Measurements from ENCODE around the gene THEM4. TPM values are rescaled to one million over a fixed set of nuclear protein-coding genes. Genes with fewer than 3 reads are reported as not detected.

Gene THEM4
- total and polyA plus RNA-seq, 2 experiments from 2014 or later, result 20.2 to 24.8 TPM

DNA sequence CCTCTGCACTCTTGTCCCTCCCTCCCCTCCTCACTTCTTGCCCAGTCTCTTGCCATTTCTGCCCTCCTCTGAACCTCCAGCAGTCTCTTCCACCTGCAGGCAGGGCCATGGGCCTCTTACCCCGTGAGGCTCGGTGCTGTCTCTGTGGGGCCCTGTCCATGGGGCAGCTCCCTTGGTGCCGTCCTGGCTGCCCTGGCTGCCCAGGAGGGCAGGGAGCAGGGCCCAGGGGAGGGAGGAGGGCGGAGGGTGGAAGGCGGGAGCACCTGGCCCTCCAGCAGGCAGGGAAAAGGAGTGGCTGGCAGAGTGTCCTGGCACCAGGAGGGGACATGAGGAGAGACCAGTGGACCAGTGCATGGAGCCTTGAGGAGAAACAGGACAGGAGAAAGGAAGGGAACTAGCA lies 77.7 kb downstream of the THEM4 start, which contains the start of gene RORC:
Gene RORC, minus strand, starts transcription at position 198 of the 400 bp plus-strand sequence. Its CDS starts 38 bp downstream, at position 160.
- no peak within 1 kb of the TSS for H3K27ac ChIP-seq

DNA sequence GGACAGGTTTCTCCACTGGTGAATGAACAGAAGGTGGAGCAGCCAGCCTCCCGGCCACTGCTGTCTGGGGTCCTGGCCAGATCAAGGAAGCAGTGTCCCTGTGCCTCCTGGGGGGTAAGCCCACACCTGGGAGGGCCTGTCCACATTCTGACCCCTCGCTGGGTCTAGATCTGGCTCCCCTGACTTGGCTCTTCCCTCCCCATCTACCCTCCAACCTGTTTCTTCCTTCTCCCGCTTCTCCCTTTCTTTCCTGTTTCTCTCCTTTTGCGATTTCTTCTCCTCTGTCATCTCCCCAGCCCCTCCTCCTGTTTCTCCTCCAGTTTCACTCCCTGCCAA lies 78.1 kb downstream of the THEM4 start:
- Histone ChIP-seq H3K27me3 (no peaks in the 10 kb centered on the region), H3K4me2 (no peak overlapping the region), H3K4me1 (ENCODE audit: insufficient read depth) (no peaks in the 10 kb centered on the region), H3K9me3 (ENCODE audit: low read depth) (no peaks in the 10 kb centered on the region), H3K9me2 (replicated peaks; ENCODE audit: insufficient read depth) (no peaks in the 10 kb centered on the region), H3K4me3 (no peak overlapping the region), H3K36me3 (replicated peaks; ENCODE audit: insufficient read depth, low read depth) (no peaks in the 10 kb centered on the region), H2AFZ (no peak overlapping the region), H3K27ac (no peak overlapping the region), H4K20me1 (ENCODE audit: insufficient read depth, poor library complexity, severe bottlenecking) (no peaks in the 10 kb centered on the region), H3K79me2 (no peaks in the 10 kb centered on the region)
- TF ChIP-seq EZH2 (IDR thresholded peaks at IDR 0.05; ENCODE audit: borderline replicate concordance) (no peak), EZH2phosphoT487 (IDR thresholded peaks at IDR 0.05; ENCODE audit: low read depth, severe bottlenecking, unreplicated experiment) (no peak)
- TF ChIP-seq, protein P1, sequence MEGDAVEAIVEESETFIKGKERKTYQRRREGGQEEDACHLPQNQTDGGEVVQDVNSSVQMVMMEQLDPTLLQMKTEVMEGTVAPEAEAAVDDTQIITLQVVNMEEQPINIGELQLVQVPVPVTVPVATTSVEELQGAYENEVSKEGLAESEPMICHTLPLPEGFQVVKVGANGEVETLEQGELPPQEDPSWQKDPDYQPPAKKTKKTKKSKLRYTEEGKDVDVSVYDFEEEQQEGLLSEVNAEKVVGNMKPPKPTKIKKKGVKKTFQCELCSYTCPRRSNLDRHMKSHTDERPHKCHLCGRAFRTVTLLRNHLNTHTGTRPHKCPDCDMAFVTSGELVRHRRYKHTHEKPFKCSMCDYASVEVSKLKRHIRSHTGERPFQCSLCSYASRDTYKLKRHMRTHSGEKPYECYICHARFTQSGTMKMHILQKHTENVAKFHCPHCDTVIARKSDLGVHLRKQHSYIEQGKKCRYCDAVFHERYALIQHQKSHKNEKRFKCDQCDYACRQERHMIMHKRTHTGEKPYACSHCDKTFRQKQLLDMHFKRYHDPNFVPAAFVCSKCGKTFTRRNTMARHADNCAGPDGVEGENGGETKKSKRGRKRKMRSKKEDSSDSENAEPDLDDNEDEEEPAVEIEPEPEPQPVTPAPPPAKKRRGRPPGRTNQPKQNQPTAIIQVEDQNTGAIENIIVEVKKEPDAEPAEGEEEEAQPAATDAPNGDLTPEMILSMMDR (IDR thresholded peaks at IDR 0.05; ENCODE audit: poor library complexity), result no peak
- 80% methylated on average over 4 of the region's 4 CpGs for WGBS (ENCODE audit: low lambda C conversion rate, missing lambda C conversion rate)
- DNase-seq (ENCODE audit: low spot score), result no peak

More for the DNA sequence above, 77.7 kb downstream of the THEM4 start, which contains the start of gene RORC:
- Histone ChIP-seq H3K9me3 (ENCODE audit: low read depth) (no peaks in the 10 kb centered on the region), H3K4me2 (no peak within 1 kb of the TSS), H3K4me1 (ENCODE audit: insufficient read depth) (no peaks in the 10 kb centered on the region), H3K27me3 (no peaks in the 10 kb centered on the region), H3K79me2 (no peaks in the 10 kb centered on the region), H2AFZ (no peak within 1 kb of the TSS), H3K36me3 (replicated peaks; ENCODE audit: insufficient read depth, low read depth) (no peaks in the 10 kb centered on the region), H3K9me2 (replicated peaks; ENCODE audit: insufficient read depth) (no peaks in the 10 kb centered on the region), H4K20me1 (ENCODE audit: insufficient read depth, poor library complexity, severe bottlenecking) (no peaks in the 10 kb centered on the region), H3K4me3 (no peak within 1 kb of the TSS)
- DNase-seq (ENCODE audit: low spot score), result no peak
- TF ChIP-seq, protein P1 (IDR thresholded peaks at IDR 0.05; ENCODE audit: poor library complexity), result no peak
- TF ChIP-seq EZH2 (IDR thresholded peaks at IDR 0.05; ENCODE audit: borderline replicate concordance) (no peak), EZH2phosphoT487 (IDR thresholded peaks at IDR 0.05; ENCODE audit: low read depth, severe bottlenecking, unreplicated experiment) (no peak)
- WGBS (ENCODE audit: low lambda C conversion rate, missing lambda C conversion rate), result 71% methylated on average over 5 of the region's 5 CpGs

DNA sequence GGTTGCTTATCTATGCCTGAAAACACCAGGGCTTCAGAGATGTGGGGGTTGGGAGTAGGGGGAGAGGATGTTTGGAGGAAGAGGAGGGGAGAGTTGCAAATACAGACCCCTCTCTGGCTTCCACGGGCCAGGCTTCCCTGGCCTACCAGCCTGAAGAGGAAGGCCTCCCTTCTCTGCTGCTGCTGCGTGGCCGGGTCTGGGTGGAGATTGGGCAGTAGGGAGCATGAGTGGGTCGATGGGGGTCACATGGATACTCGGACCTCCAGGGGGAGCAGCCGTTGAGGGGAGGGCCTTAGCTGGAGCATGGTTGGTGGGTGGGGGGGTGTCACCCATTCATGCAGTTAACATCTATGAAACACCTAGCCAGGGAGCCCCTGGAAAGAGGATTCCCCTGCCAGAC lies 79.3 kb downstream of the THEM4 start:
- Histone ChIP-seq H3K36me3 (replicated peaks; ENCODE audit: insufficient read depth, low read depth) (no peaks in the 10 kb centered on the region), H3K9me2 (replicated peaks; ENCODE audit: insufficient read depth) (no peaks in the 10 kb centered on the region), H4K20me1 (ENCODE audit: insufficient read depth, poor library complexity, severe bottlenecking) (no peaks in the 10 kb centered on the region), H3K9me3 (ENCODE audit: low read depth) (no peaks in the 10 kb centered on the region), H2AFZ (no peak overlapping the region), H3K27me3 (no peaks in the 10 kb centered on the region), H3K4me2 (no peak overlapping the region), H3K4me3 (no peak overlapping the region), H3K79me2 (no peaks in the 10 kb centered on the region), H3K4me1 (ENCODE audit: insufficient read depth) (no peaks in the 10 kb centered on the region), H3K27ac (no peak overlapping the region)
- no peak for DNase-seq (ENCODE audit: low spot score)
- TF ChIP-seq EZH2phosphoT487 (IDR thresholded peaks at IDR 0.05; ENCODE audit: low read depth, severe bottlenecking, unreplicated experiment), result no peak
- TF ChIP-seq, protein P1 (IDR thresholded peaks at IDR 0.05; ENCODE audit: poor library complexity), result no peak
- no peak for TF ChIP-seq EZH2 (IDR thresholded peaks at IDR 0.05; ENCODE audit: borderline replicate concordance)
- 55% methylated on average over 6 of the region's 6 CpGs for WGBS (ENCODE audit: low lambda C conversion rate, missing lambda C conversion rate)

All from hepatocyte (in vitro differentiated cells).